Sigmoid colon (tissue), 7 donors: ENCODE measurements around the gene COL15A1. TPM values are rescaled to one million over a fixed set of nuclear protein-coding genes. Genes with fewer than 3 reads are reported as not detected.

Source experiments
- DNase-seq: peaks from one replicate; pipeline ENCODE4 v3.0.0-alpha.2; 2019
- H3K27ac ChIP-seq, 4 donors: fragments of 200-600 bp; sonication (generic); one replicate each; pipeline ENCODE4 v1.5.1; 2016 to 2019; ENCODE audit warnings: mild to moderate bottlenecking in 1 of 4
- H3K27me3 ChIP-seq, 3 donors: fragments of 200-600 bp; sonication (generic); one replicate each; pipeline ENCODE4 v1.5.1; 2019; ENCODE audit warnings: mild to moderate bottlenecking in 1 of 3
- H3K36me3 ChIP-seq, 4 donors: fragments of 200-600 bp; sonication (generic); one replicate each; pipeline ENCODE4 v1.5.1; 2016 to 2019
- H3K4me1 ChIP-seq, 4 donors: fragments of 200-600 bp; sonication (generic); one replicate each; pipeline ENCODE4 v1.5.1; 2017 to 2019
- H3K4me3 ChIP-seq, 4 donors: fragments of 200-600 bp; sonication (generic); one replicate each; pipeline ENCODE4 v1.5.1; 2017 to 2019; ENCODE audit warnings: mild to moderate bottlenecking in 2 of 4, moderate library complexity in 1 of 4
- H3K9me3 ChIP-seq, 4 donors: fragments of 200-600 bp in 3 of 4; sonication (generic) in 3 of 4; one replicate each; pipeline versions ENCODE4 v1.5.1 to v1.6.1; 2013 to 2019
- EP300 ChIP-seq, 4 donors: sonication (generic); formaldehyde crosslinking; IDR thresholded peaks; one replicate each; pipeline ENCODE4 v1.6.1; 2017; ENCODE audit warnings: antibody characterized with exemption in 4 of 4
- POLR2A ChIP-seq, 2 donors: fragments of 450-650 bp; IDR thresholded peaks; one replicate each; pipeline ENCODE4 v1.6.1; 2016; ENCODE audit warnings: antibody characterized with exemption in 2 of 2, mild to moderate bottlenecking in 2 of 2, moderate library complexity in 2 of 2
- POLR2AphosphoS5 ChIP-seq, 4 donors: sonication (generic); formaldehyde crosslinking; IDR thresholded peaks; one replicate each; pipeline ENCODE4 v1.6.1; 2017; ENCODE audit warnings: antibody characterized with exemption in 4 of 4
- WGBS, 2 donors: extraction: QIAGEN DNeasy Blood & Tissue Kit; methylation state at CpG; one replicate each; pipeline ENCODE4 v1.1.7; 2013; 5-methylcytosine and 5-hydroxymethylcytosine counted together
- intact Hi-C: fragments of 100-400 bp; cut with DNase I; formaldehyde crosslinking; loops from one replicate; pipeline ENCODE4 v1.15.1; 2023
- polyA plus RNA-seq, 3 donors: library from polyadenylated mRNA; stranded (reverse); fragments of 200-250 nt; gene quantifications; one replicate each; pipeline ENCODE4 v1.2.3, GENCODE V29; 2013
- total RNA-seq, 4 donors: library from RNA; depleted of rRNA; stranded (reverse); fragments of >200 nt; gene quantifications; one replicate each; pipeline ENCODE4 v1.1.0, GENCODE V29; 2016
- TF ChIP-seq, protein P1 (sequence below), 4 experiments: fragments of 450-650 bp in 3 of 4; fragments of 200-600 bp in 1 of 4; IDR thresholded peaks; one replicate each; pipeline ENCODE4 v1.5.1; 2016 to 2019; ENCODE audit warnings: antibody characterized with exemption in 4 of 4, mild to moderate bottlenecking in 3 of 4, moderate library complexity in 2 of 4
- donor health status: healthy with polysubstance abuse.
- donor health status: Bipolar disorder and iron deficiency.
- donor health status: healthy.

Gene COL15A1
- total and polyA plus RNA-seq, 7 donors: under 0.01 to 104 (median 21.4) TPM

DNA sequence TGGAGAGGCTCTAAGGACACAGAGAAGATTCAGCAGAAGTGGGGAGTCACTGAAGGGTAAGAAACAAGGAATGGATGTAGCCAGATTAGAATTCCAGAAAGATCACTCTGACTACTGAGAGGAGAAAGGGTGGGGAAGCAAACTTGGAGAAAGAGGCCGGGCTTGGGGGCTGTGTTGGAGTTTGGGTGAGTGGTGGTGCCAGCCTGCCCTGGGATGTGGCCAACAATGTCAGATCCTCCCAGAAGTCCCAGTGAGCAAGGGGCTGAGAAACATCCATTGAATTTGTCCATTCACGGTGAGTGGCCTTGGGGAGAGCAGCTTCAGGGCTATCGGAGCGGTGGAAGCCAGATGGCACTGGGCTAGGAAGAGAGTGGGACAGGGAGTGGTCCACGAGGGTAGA is 60.4 kb downstream of the COL15A1 start:
- no peaks in the 10 kb centered on the region for H3K27me3 ChIP-seq
- H3K36me3 ChIP-seq: peaks cover 0 to 43% (median 16%) of the 10 kb centered on the region in 4 donors
- WGBS, 2 donors: 92 to 93% methylated on average over 5 of the region's 5 CpGs
- intact Hi-C loops: no loop called here
- no peak for DNase-seq
- no peak overlapping the region for H3K27ac ChIP-seq
- H3K4me3 ChIP-seq: no peak overlapping the region
- peaks cover 0 to 14% (median 5%) of the 10 kb centered on the region in 4 donors for H3K4me1 ChIP-seq
- no peaks in the 10 kb centered on the region for H3K9me3 ChIP-seq
- no peak for TF ChIP-seq EP300 (IDR thresholded peaks at IDR 0.05)
- no peak for TF ChIP-seq POLR2AphosphoS5 (IDR thresholded peaks at IDR 0.05)
- TF ChIP-seq POLR2A (IDR thresholded peaks at IDR 0.05): no peak

DNA sequence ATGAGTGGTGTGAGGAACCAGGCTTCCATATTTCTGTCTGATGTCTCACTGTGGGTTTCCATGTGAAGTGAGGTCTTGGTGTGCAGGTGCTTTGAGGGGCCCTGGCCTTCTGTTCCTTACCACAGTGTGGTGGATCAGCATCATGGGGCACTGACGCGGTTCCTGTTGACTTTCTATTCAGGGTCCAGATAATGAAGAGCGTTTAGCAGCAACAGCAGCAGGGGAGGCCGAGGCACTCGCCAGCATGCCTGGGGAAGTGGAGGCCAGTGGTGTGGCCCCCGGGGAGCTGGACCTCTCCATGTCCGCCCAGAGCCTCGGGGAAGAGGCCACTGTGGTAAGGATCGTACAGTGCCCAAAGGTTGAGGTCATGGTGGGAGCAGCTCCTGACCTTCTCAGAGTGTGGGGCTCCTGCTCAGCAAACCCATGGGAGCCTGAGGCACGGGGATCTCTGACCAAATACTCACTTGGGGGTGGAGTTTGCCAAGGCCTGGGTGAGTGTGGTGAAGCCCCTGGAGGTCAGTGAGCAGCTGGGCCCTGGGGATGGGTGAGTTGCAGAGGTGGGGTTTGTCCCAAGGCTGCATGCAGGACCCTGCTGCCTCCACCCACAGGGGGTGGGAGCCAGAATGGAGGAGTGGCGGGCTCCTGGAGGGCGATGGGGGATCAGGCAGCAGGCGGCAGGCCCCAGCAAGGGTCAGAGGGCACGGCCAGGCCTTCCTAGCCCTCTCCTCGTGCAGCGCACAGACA is 61.2 kb downstream of the COL15A1 start:
- Histone ChIP-seq H3K9me3 (no peaks in the 10 kb centered on the region), H3K27me3 (no peaks in the 10 kb centered on the region), H3K27ac (no peak overlapping the region), H3K36me3 (peaks cover 0 to 43% (median 16%) of the 10 kb centered on the region in 4 donors), H3K4me3 (no peak overlapping the region), H3K4me1 (peaks cover 0 to 10% (median 0%) of the 10 kb centered on the region in 4 donors)
- intact Hi-C loops: no loop called here
- no peak for DNase-seq
- 91 to 94% methylated on average over 16 of the region's 16 CpGs for WGBS, 2 donors
- TF ChIP-seq POLR2A (IDR thresholded peaks at IDR 0.05): no peak
- no peak for TF ChIP-seq POLR2AphosphoS5 (IDR thresholded peaks at IDR 0.05)
- no peak for TF ChIP-seq EP300 (IDR thresholded peaks at IDR 0.05)
- TF ChIP-seq, protein P1, sequence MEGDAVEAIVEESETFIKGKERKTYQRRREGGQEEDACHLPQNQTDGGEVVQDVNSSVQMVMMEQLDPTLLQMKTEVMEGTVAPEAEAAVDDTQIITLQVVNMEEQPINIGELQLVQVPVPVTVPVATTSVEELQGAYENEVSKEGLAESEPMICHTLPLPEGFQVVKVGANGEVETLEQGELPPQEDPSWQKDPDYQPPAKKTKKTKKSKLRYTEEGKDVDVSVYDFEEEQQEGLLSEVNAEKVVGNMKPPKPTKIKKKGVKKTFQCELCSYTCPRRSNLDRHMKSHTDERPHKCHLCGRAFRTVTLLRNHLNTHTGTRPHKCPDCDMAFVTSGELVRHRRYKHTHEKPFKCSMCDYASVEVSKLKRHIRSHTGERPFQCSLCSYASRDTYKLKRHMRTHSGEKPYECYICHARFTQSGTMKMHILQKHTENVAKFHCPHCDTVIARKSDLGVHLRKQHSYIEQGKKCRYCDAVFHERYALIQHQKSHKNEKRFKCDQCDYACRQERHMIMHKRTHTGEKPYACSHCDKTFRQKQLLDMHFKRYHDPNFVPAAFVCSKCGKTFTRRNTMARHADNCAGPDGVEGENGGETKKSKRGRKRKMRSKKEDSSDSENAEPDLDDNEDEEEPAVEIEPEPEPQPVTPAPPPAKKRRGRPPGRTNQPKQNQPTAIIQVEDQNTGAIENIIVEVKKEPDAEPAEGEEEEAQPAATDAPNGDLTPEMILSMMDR (IDR thresholded peaks at IDR 0.05): no peak

DNA sequence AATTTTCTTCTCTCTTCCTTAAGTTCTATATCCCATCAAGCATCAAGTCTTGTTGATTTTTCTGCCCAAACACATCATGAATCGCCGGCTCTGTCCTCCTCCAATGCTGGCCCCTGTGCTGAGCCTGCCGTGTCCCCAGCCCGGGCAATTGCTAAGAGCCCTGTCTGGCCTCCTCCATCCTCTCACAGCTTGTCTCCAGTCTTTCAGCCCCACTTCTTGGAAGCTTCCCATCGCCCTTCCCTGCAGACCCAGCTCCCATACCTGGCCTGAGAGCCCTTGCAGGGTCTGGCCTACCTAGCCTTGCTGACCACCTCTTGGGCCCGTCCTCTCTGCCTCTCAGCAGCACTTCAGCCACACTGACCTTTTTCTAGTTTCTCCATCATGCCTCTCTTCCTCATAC is 61.9 kb downstream of the COL15A1 start:
- Histone ChIP-seq H3K27ac (no peak overlapping the region), H3K9me3 (no peaks in the 10 kb centered on the region), H3K27me3 (no peaks in the 10 kb centered on the region), H3K4me1 (peaks cover 0 to 5% (median 0%) of the 10 kb centered on the region in 4 donors), H3K36me3 (peaks cover 0 to 50% (median 16%) of the 10 kb centered on the region in 4 donors), H3K4me3 (no peak overlapping the region)
- WGBS, 2 donors: 93 to 94% methylated on average over 6 of the region's 6 CpGs
- intact Hi-C loops: no loop called here
- TF ChIP-seq, protein P1 (IDR thresholded peaks at IDR 0.05): no peak
- TF ChIP-seq POLR2AphosphoS5 (IDR thresholded peaks at IDR 0.05) (no peak), POLR2A (IDR thresholded peaks at IDR 0.05) (no peak)
- DNase-seq: no peak

DNA sequence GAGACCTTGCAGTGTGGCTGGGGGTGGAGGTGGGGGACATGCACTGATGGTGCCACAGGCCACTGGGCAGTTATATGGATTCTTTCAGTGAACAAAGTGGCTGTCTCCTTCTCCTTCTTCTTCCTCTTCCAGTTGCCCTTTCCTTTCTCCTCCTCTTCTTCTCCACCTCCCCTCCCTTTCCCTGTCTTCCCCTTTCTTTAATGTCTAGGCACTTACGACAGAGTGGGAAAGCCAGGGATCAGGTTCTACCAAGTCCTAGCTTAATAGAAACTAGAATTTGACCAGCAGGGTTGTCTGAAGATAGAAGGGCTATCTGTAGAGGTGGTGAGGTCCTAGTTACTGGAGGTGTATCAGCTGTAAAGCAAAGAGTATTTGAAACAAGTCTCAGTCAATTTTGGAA is 62.8 kb downstream of the COL15A1 start:
- peaks cover 0 to 52% (median 16%) of the 10 kb centered on the region in 4 donors for H3K36me3 ChIP-seq
- H3K4me3 ChIP-seq: no peak overlapping the region
- DNase-seq: no peak
- intact Hi-C loops: no loop called here
- H3K27me3 ChIP-seq: no peaks in the 10 kb centered on the region
- no peaks in the 10 kb centered on the region for H3K4me1 ChIP-seq
- no peak overlapping the region for H3K27ac ChIP-seq
- H3K9me3 ChIP-seq: no peaks in the 10 kb centered on the region
- TF ChIP-seq POLR2A (IDR thresholded peaks at IDR 0.05) (no peak), POLR2AphosphoS5 (IDR thresholded peaks at IDR 0.05) (no peak), EP300 (IDR thresholded peaks at IDR 0.05) (no peak)
- TF ChIP-seq, protein P1 (IDR thresholded peaks at IDR 0.05): no peak
- WGBS, 2 donors: 93% methylated on average over 1 of the region's 1 CpG

DNA sequence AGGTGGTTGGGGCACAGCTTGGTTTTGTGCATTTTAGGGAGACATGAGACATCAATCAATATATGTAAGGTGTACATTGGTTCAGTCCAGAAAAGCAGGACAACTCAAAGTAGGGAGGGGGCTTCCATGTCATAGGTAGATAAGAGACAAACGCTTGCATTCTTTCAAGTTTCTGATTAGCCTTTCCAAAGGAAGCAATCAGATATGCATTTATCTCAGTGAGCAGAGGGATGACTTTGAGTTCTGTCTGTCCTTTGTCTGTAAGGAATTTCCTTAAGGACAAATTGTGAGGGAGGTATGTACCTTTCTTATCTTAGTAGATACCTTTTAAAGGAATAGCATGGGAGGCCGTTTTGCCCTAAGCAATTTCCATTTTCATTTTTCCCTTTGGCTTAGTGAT is 63.3 kb downstream of the COL15A1 start:
- Histone ChIP-seq H3K27me3 (no peaks in the 10 kb centered on the region), H3K4me3 (no peak overlapping the region), H3K36me3 (peaks cover 0 to 52% (median 16%) of the 10 kb centered on the region in 4 donors), H3K27ac (no peak overlapping the region), H3K4me1 (no peaks in the 10 kb centered on the region), H3K9me3 (no peaks in the 10 kb centered on the region)
- TF ChIP-seq EP300 (IDR thresholded peaks at IDR 0.05) (no peak), POLR2A (IDR thresholded peaks at IDR 0.05) (no peak), POLR2AphosphoS5 (IDR thresholded peaks at IDR 0.05) (no peak)
- TF ChIP-seq, protein P1 (IDR thresholded peaks at IDR 0.05): no peak
- 75 to 85% methylated on average over 2 of the region's 2 CpGs for WGBS, 2 donors
- DNase-seq: no peak
- intact Hi-C loops: no loop called here
